H9 (cell line): ENCODE measurements around the gene DNMT3L. TPM values are rescaled to one million over a fixed set of nuclear protein-coding genes. Genes with fewer than 3 reads are reported as not detected.
"Not testable (repeated sequence)": the region's sequence is repeated elsewhere in the genome, so short reads cannot be mapped to it uniquely, and the experiment has no call there.

Experiments
- DNase-seq: peaks from one replicate; pipeline ENCODE4 v3.0.0-alpha.2; 2017
- H2AFZ ChIP-seq: one replicate; pipeline ENCODE4 v1.6.1; 2013; ENCODE audit warnings: mild to moderate bottlenecking, low read length, control low read depth, moderate library complexity
- H2AK5ac ChIP-seq: 2 replicates; pipeline ENCODE4 v1.6.1; 2013; ENCODE audit warnings: low read length, control low read depth, mixed read lengths; ENCODE audit not compliant: insufficient read length
- H2BK120ac ChIP-seq: one replicate; pipeline ENCODE4 v1.6.1; 2013; ENCODE audit warnings: low read depth, mild to moderate bottlenecking, low read length, control low read depth, inconsistent platforms; ENCODE audit not compliant: poor library complexity, severe bottlenecking
- H2BK12ac ChIP-seq: 2 replicates; pipeline ENCODE4 v1.6.1; 2013; ENCODE audit warnings: low read length, control low read depth, mixed read lengths, low read depth; ENCODE audit not compliant: insufficient read length
- H2BK15ac ChIP-seq: 2 replicates; pipeline ENCODE4 v1.6.1; 2013; ENCODE audit warnings: low read depth, low read length, control low read depth
- H2BK20ac ChIP-seq: one replicate; pipeline ENCODE4 v1.6.1; 2013; ENCODE audit warnings: low read depth, mild to moderate bottlenecking, low read length, control low read depth, inconsistent platforms; ENCODE audit not compliant: poor library complexity, severe bottlenecking
- H2BK5ac ChIP-seq: 2 replicates; pipeline ENCODE4 v1.6.1; 2013; ENCODE audit warnings: low read length, control low read depth, mixed read lengths; ENCODE audit not compliant: insufficient read length
- H3K14ac ChIP-seq: 2 replicates; pipeline ENCODE4 v1.6.1; 2013; ENCODE audit warnings: low read length, control low read depth; ENCODE audit not compliant: insufficient read depth
- H3K18ac ChIP-seq: 2 replicates; pipeline ENCODE4 v1.6.1; 2013; ENCODE audit warnings: low read depth, mild to moderate bottlenecking, mixed read lengths, low read length, control low read depth; ENCODE audit not compliant: insufficient read length
- H3K23ac ChIP-seq: 2 replicates; pipeline ENCODE4 v1.6.1; 2013; ENCODE audit warnings: low read length, control low read depth, mixed read lengths, low read depth; ENCODE audit not compliant: insufficient read length
- H3K23me2 ChIP-seq: 2 replicates; pipeline ENCODE4 v1.6.1; 2013; ENCODE audit warnings: low read depth, mild to moderate bottlenecking, mixed read lengths, low read length, control low read depth; ENCODE audit not compliant: insufficient read length, poor library complexity, severe bottlenecking
- H3K27ac ChIP-seq: 2 replicates; pipeline ENCODE4 v1.5.1; 2013; ENCODE audit warnings: low read length, control low read depth, mixed read lengths, low read depth; ENCODE audit not compliant: insufficient read length
- H3K27me3 ChIP-seq: 2 replicates; pipeline ENCODE4 v1.6.1; 2013; ENCODE audit warnings: low read length, control low read depth, inconsistent platforms; ENCODE audit not compliant: insufficient read depth
- H3K4ac ChIP-seq: 2 replicates; pipeline ENCODE4 v1.6.1; 2013; ENCODE audit warnings: low read depth, mild to moderate bottlenecking, control low read depth, inconsistent platforms, low read length, moderate library complexity
- H3K4me1 ChIP-seq: 2 replicates; pipeline ENCODE4 v1.6.1; 2013; ENCODE audit warnings: low read length, control low read depth, inconsistent platforms; ENCODE audit not compliant: insufficient read depth
- H3K4me2 ChIP-seq: 2 replicates; pipeline ENCODE4 v1.6.1; 2013; ENCODE audit warnings: low read length, control low read depth, mixed read lengths; ENCODE audit not compliant: insufficient read length, insufficient read depth
- H3K56ac ChIP-seq: 2 replicates; pipeline ENCODE4 v1.6.1; 2013; ENCODE audit warnings: low read depth, mild to moderate bottlenecking, mixed read lengths, low read length, control low read depth; ENCODE audit not compliant: insufficient read length
- H3K79me1 ChIP-seq: 2 replicates; pipeline ENCODE4 v1.6.1; 2013; ENCODE audit warnings: low read depth, mild to moderate bottlenecking, moderate library complexity, low read length, control low read depth, inconsistent platforms; ENCODE audit not compliant: insufficient read depth, poor library complexity, severe bottlenecking
- H3K79me2 ChIP-seq: 2 replicates; pipeline ENCODE4 v1.6.1; 2013; ENCODE audit warnings: low read length, control low read depth, inconsistent platforms; ENCODE audit not compliant: insufficient read depth
- H3K9ac ChIP-seq: 2 replicates; pipeline ENCODE4 v1.6.1; 2013; ENCODE audit warnings: low read length, control low read depth, mixed read lengths; ENCODE audit not compliant: insufficient read length; ENCODE audit errors: extremely low read depth
- H3K9me3 ChIP-seq: one replicate; pipeline ENCODE4 v1.6.1; 2013; ENCODE audit warnings: low read depth, low read length, inconsistent platforms; ENCODE audit not compliant: control insufficient read depth
- H3T11ph ChIP-seq: one replicate; pipeline ENCODE4 v1.6.1; 2013; ENCODE audit warnings: mild to moderate bottlenecking, low read length, control low read depth, inconsistent platforms
- H4K20me1 ChIP-seq: one replicate; pipeline ENCODE4 v1.6.1; 2013; ENCODE audit not compliant: control insufficient read depth, insufficient read length, insufficient read depth
- H4K5ac ChIP-seq: 2 replicates; pipeline ENCODE4 v1.6.1; 2013; ENCODE audit warnings: low read depth, mild to moderate bottlenecking, mixed read lengths, low read length, control low read depth; ENCODE audit not compliant: insufficient read length
- H4K8ac ChIP-seq: replicated peaks from 2 replicates; pipeline ENCODE4 v1.6.1; 2013; ENCODE audit warnings: low read length, control low read depth, mixed read lengths, low read depth; ENCODE audit not compliant: insufficient read length
- H4K91ac ChIP-seq: 2 replicates; pipeline ENCODE4 v1.6.1; 2013; ENCODE audit warnings: low read depth, mild to moderate bottlenecking, moderate library complexity, mixed read lengths, low read length, control low read depth; ENCODE audit not compliant: insufficient read length
- H3K27ac Mint-ChIP-seq, 3 experiments: 2 replicates in 2 of 3; 3 replicates in 1 of 3; pipeline ENCODE4 v1.8.0; 2020 to 2021; ENCODE audit warnings: mixed read lengths in 3 of 3, mild to moderate bottlenecking in 1 of 3, moderate library complexity in 1 of 3
- H3K27me3 Mint-ChIP-seq: 2 replicates; pipeline ENCODE4 v1.8.0; 2021; ENCODE audit warnings: low read depth, mild to moderate bottlenecking, moderate library complexity, mixed read lengths
- H3K36me3 Mint-ChIP-seq, 3 experiments: 2 replicates in 2 of 3; 3 replicates in 1 of 3; pipeline ENCODE4 v1.8.0; 2020 to 2021; ENCODE audit warnings: low read depth in 3 of 3, mixed read lengths in 3 of 3; ENCODE audit not compliant: insufficient read depth in 1 of 3
- H3K4me1 Mint-ChIP-seq, 2 experiments: 2 replicates each; pipeline ENCODE4 v1.8.0; 2020; ENCODE audit warnings: mixed read lengths in 2 of 2
- H3K4me3 Mint-ChIP-seq, 2 experiments: 2 replicates in 1 of 2; 3 replicates in 1 of 2; pipeline ENCODE4 v1.8.0; 2020 to 2021; ENCODE audit warnings: mild to moderate bottlenecking in 2 of 2, mixed read lengths in 2 of 2, moderate library complexity in 1 of 2
- H3K9me3 Mint-ChIP-seq, 2 experiments: 2 replicates in 1 of 2; 3 replicates in 1 of 2; pipeline ENCODE4 v1.8.0; 2020; ENCODE audit warnings: mild to moderate bottlenecking in 2 of 2, mixed read lengths in 2 of 2, moderate library complexity in 1 of 2
- WGBS: extraction: QIAGEN DNeasy Blood & Tissue Kit; methylation state at CpG from one replicate; pipeline ENCODE4 v1.1.7; 2013; ENCODE audit warnings: missing lambda C conversion rate, low lambda C conversion rate, mixed read lengths; ENCODE audit not compliant: insufficient read length; ENCODE audit errors: extremely low coverage; 5-methylcytosine and 5-hydroxymethylcytosine counted together
- total RNA-seq: library from RNA; stranded (reverse); gene quantifications from 2 replicates; pipeline ENCODE4 v1.2.1, GENCODE V29; 2021
- TF ChIP-seq, protein P1 (sequence below): fragments of 200-600 bp; sonication (generic); conservative IDR thresholded peaks from 3 replicates; pipeline ENCODE4 v1.8.0; 2021; ENCODE audit warnings: antibody characterized with exemption, mild to moderate bottlenecking

DNMT3L gene
- total RNA-seq, 1 experiment from 2014 or later = 0.77 TPM

GRCh38 chr21:44199448-44199847 lies 62.2 kb downstream of the DNMT3L start:
- Histone ChIP-seq H2AK5ac (no peak overlapping the region), H2BK20ac (no peak overlapping the region), H3K18ac (no peak overlapping the region), H3K27me3 (no peaks in the 10 kb centered on the region), H3K9ac (no peak overlapping the region), H2BK120ac (no peak overlapping the region), H2AFZ (no peak overlapping the region), H4K20me1 (no peaks in the 10 kb centered on the region), H2BK15ac (no peak overlapping the region), H3K79me1 (no peaks in the 10 kb centered on the region), H3K4ac (no peak overlapping the region), H3K27ac (no peak overlapping the region), H3K14ac (no peak overlapping the region), H3T11ph (no peak overlapping the region), H3K56ac (no peak overlapping the region), H2BK12ac (no peak overlapping the region), H4K8ac (no peak overlapping the region), H4K91ac (no peak overlapping the region), H3K23me2 (no peaks in the 10 kb centered on the region), H3K79me2 (no peaks in the 10 kb centered on the region), H4K5ac (no peak overlapping the region), H3K4me2 (no peak overlapping the region), H3K23ac (no peak overlapping the region), H3K4me1 (peaks cover 2% of the 10 kb centered on the region; the same call in 1 of the 2 replicates), H2BK5ac (no peak overlapping the region), H3K9me3 (no peaks in the 10 kb centered on the region)
- Mint-ChIP-seq H3K4me1 (peaks cover 4 to 13% of the 10 kb centered on the region in 2 experiments; a peak in 3 of 4 replicates), H3K36me3 (no peaks in the 10 kb centered on the region), H3K4me3 (no peak overlapping the region), H3K9me3 (no peaks in the 10 kb centered on the region; a peak in 1 of 5 replicates), H3K27ac (no peak overlapping the region), H3K27me3 (no peaks in the 10 kb centered on the region)
- no CpG with 5 or more reads among the region's 15 CpGs for WGBS
- TF ChIP-seq, protein P1, sequence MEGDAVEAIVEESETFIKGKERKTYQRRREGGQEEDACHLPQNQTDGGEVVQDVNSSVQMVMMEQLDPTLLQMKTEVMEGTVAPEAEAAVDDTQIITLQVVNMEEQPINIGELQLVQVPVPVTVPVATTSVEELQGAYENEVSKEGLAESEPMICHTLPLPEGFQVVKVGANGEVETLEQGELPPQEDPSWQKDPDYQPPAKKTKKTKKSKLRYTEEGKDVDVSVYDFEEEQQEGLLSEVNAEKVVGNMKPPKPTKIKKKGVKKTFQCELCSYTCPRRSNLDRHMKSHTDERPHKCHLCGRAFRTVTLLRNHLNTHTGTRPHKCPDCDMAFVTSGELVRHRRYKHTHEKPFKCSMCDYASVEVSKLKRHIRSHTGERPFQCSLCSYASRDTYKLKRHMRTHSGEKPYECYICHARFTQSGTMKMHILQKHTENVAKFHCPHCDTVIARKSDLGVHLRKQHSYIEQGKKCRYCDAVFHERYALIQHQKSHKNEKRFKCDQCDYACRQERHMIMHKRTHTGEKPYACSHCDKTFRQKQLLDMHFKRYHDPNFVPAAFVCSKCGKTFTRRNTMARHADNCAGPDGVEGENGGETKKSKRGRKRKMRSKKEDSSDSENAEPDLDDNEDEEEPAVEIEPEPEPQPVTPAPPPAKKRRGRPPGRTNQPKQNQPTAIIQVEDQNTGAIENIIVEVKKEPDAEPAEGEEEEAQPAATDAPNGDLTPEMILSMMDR = no peak
- peak; percentile 68 for DNase-seq

GRCh38 chr21:44197156-44197516 lies 64.6 kb downstream of the DNMT3L start:
- not testable (repeated sequence) for DNase-seq, H2BK12ac ChIP-seq, H3K4ac ChIP-seq, H3K36me3 Mint-ChIP-seq, H3K9ac ChIP-seq, H3K18ac ChIP-seq, H3K23me2 ChIP-seq, H3T11ph ChIP-seq, H4K91ac ChIP-seq, H4K8ac ChIP-seq, H3K79me1 ChIP-seq, H3K56ac ChIP-seq, H4K5ac ChIP-seq, H3K9me3 ChIP-seq, H3K79me2 ChIP-seq, H3K4me1 ChIP-seq, H3K27me3 Mint-ChIP-seq, H4K20me1 ChIP-seq, H3K9me3 Mint-ChIP-seq, H3K27ac ChIP-seq, H3K14ac ChIP-seq, H2BK15ac ChIP-seq, H3K4me2 ChIP-seq, H2BK5ac ChIP-seq, H3K23ac ChIP-seq, H2AFZ ChIP-seq, H2BK20ac ChIP-seq, H2BK120ac ChIP-seq, H3K4me3 Mint-ChIP-seq, H2AK5ac ChIP-seq, H3K27ac Mint-ChIP-seq, H3K27me3 ChIP-seq
- H3K4me1 Mint-ChIP-seq = peaks cover 4 to 13% of the 10 kb centered on the region in 2 experiments; a peak in 3 of 4 replicates
- no CpG with 5 or more reads among the region's 21 CpGs for WGBS
